DMS114 treated with DMSO at 0.1 percent for 48 hours (cell line): ENCODE data around the gene HS2ST1.

Source experiments
- DNase-seq: peaks from one replicate; lab custom pipeline; 2025; ENCODE audit not compliant: unreplicated experiment; lab: John Stamatoyannopoulos, UW

Gene HS2ST1

DNA sequence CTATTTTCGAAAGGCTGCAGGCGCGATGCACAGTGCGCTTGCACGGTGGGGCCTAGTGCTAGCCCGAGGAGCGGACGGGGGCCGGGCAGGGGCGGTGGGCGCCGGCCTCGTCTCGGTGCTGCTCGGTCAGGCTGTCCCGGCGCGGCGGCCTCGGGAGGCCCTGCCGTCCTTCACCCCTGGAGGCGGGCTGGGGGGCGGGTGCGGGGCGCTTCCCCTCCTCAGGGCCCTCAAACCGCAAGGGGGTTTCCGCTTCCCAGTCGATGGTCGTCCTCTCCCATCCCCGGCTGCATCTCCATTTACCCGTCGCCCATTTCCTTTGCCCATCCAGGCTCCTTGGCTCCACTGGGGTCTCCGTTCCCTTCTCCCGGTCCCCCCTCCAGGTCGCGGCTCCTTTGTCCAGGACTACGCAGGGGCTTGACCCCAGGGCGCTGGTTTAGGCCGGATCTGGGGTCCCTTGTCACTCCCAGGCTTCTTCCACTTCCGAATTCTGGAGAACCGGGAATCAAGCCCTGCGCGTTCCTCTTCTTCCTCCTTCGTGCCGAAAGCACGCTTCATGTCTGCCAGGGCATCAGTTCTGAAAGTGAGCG lies 217.9 kb downstream of the HS2ST1 start:
- DNase-seq: no peak

DNA sequence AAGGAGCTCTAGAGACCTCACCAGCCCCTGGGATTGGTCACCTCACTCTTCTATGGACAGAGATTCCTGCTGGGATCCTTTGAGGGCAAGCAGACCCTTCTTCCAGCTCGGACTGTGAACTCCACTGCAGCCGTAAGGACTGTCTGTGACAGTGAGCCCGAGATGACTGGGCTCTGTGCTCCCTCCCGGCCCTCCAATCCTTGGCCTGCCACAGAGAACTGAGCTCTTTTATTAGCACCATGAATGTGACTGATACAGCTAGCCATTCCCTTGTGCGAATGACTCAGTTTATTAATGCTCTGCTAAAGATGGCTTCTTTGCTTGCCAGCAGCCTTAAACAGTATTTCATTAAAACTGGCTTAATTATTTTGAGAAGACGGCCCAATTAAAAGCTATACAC lies 219.6 kb downstream of the HS2ST1 start:
- DNase-seq: no peak

GRCh38 chr1:87134625-87135328 lies 220.3 kb downstream of the HS2ST1 start:
- DNase-seq: no peak

DNA sequence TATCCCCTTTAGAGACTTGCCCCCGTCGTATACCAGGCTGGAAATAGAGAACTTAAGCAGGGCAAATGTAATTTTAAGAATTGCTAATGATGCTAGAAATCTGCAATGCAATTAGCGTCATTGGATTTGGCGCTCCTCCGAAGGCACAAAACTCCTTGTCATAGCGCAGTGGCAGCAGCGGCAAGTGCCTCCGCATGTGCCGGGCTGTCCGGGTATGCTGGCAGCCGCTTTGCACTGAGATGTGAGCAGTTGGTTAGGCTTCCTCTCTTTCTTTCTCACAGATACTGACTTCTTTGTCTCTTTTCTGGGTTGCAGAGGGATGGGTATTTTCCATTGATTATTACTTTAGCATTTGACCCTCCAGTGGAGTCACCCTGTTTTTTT lies 220.9 kb downstream of the HS2ST1 start:
- no peak for DNase-seq

DNA sequence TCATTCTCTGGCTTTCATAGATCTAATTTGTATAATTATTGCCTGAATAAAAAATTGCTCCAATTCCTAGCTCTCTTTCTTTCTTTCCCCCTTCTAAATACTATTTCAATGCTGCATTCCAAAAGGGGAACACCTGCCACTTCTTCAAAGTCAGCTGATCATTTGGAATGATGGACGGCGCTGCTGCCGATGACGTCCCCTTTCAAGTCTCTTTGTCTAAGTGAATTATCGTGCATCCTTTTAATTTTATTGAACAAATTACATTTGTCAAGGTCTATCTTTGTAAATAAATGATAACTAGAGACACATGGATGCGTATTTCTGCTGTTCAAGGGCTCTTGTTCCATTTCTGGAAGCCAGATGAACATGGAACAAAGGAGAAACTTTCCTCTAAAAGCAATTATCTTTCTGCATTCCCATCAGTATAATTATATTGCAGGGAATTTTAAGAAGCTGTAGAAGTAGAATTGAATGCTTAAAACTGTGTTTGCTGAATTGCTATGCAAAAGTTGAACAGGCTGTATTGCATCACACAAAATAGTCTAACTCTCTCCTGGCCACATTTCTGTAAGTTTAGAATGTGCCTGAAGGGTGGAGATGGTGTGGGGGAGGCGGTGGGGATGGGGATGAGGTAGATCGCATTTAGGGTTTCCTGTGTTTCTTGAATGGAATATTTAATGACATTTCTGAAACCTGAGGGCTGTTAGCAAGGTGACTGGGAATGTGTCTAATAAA lies 222.3 kb downstream of the HS2ST1 start:
- DNase-seq: no peak

- no peak for DNase-seq
These were observed 222.9 kb downstream of the HS2ST1 start for GRCh38 chr1:87137342-87137739.

GRCh38 chr1:87140831-87141540 lies 226.6 kb downstream of the HS2ST1 start:
- no peak for DNase-seq

- DNase-seq: no peak
These were observed 227.1 kb downstream of the HS2ST1 start for GRCh38 chr1:87141556-87141955.

GRCh38 chr1:87143413-87144135 lies 229.1 kb downstream of the HS2ST1 start:
- DNase-seq: no peak

DNA sequence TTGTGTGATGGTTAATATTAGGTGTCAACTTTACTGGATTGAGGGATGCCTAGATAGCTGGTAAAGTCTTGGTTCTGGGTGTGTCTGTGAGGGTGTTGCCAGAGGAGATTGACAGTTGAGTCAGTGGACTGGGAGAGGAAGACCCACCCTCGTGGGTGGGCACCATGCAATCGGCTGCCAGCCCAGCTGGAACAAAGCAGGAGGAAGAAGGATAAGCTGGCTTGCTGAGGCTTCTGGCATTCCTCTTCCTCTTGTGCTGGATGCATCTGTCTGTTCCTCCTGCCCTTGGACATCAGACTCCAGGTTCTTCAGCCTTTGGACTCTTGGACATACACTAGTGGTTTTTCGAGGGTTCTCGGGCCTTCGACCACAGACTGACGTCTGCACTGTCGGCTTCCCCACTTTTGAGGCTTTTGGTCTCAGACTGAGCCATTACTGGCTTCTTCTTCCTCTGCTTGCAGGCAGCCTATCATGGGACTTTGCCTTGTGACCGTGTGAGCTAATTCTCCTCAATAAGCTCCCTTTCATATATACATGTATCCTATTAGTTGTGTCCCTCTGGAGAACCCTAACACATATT lies 230.0 kb downstream of the HS2ST1 start:
- DNase-seq: no peak

- no peak for DNase-seq
These were observed 230.5 kb downstream of the HS2ST1 start for GRCh38 chr1:87144981-87145380.

- DNase-seq: no peak
These were observed 232.1 kb downstream of the HS2ST1 start for GRCh38 chr1:87146538-87146937.

GRCh38 chr1:87146986-87147385 lies 232.6 kb downstream of the HS2ST1 start:
- DNase-seq: no peak

- DNase-seq: no peak
These were observed 233.4 kb downstream of the HS2ST1 start for GRCh38 chr1:87147851-87148250.

DNA sequence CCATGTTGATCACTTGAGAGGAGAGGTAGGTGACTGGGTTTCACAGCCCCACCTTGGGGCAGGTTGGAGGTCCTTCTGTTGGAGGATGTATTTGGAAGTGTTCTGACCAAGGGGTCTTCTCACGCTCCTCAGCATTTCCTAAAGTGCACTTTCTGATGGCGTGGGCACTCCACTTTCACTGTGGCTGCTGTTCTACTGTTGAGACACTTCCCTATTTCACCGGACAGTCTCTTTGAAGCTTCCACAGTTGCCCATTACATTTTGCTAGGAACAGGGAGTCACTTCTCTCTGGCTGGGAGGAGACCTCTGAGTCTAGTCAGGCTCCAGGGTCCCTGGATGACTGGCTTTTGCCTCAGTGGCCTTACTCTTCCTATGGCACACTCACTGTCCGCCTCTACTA lies 234.2 kb downstream of the HS2ST1 start:
- DNase-seq: no peak

- no peak for DNase-seq
These were observed 235.0 kb downstream of the HS2ST1 start for GRCh38 chr1:87149241-87150041.

GRCh38 chr1:87150143-87150542 lies 235.7 kb downstream of the HS2ST1 start:
- DNase-seq: no peak

DNA sequence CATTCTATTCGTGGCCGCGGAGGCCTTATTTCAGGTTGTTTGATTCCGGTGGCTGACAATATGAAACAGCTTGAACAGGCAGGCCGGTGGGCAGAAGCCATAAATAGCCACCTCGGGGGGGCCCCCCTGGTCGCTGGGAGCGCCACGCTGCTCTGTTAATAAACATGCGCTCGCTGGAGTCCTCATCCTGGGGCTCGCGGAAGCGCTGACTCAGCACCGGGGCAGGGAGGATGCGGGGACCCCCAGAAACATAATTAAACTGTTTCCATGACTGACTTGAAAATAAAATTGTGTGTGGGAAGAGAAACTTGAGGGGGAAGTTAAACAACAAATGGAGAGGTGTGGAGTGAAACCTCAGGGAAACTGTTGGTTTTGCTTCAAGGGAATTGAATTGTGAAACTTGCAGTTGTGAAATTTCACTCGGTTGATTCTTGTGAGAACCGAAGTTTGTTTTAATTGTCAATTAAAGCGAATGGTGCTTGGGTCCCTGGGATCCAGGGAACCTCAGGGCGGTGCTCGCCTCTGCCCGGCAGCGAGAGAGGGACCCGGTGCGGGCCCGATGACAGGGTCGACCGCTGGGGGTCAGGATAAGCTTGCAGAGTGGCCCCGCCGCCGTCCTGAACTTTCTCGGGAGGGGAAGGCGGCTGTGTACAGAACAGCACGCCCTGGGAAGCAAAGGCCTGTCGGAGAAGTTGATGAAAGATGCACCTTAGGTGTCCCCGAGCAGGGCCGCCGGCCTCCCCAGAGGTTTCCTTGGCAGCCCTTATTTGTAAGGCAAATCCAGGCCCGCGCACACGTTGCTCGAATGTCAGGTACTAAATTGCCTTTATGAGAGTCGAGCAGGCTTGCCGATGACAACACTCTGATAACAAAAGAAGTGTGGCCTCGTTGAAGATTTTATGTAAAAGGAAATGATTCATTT lies 237.3 kb downstream of the HS2ST1 start:
- no peak for DNase-seq

DNA sequence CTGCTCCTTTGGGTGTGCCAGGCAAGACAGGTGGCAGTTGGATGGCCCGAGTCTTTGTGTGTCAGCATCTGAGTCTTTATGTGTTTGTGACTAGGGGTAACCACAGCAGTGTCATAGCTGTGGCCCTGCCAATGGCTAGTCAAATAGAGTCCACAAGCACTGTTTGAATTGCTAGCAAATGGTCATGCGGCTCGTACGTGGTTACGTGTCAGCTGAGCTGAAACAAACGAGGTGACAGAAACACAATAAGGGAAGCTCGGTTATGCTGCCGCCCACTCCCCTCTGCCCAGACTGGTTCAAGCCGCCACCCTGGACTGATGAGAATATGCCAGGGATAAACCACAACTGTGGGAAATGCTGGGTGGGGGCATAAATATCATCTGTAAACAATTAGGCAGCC lies 239.9 kb downstream of the HS2ST1 start:
- DNase-seq: no peak
